OCI-LY7 (cell line): ENCODE results near the gene EXOC1L.

ENCODE experiments used
- CTCF ChIP-seq: fragments of 200-600 bp; sonication (generic); conservative IDR thresholded peaks from 2 replicates; pipeline ENCODE4 v1.5.1; 2014; ENCODE audit warnings: mild to moderate bottlenecking, antibody characterized with exemption, low read length, moderate library complexity, mixed read lengths
- EZH2phosphoT487 ChIP-seq: fragments of 200-600 bp; sonication (generic); IDR thresholded peaks from 2 replicates; pipeline ENCODE4 v1.6.1; 2018; ENCODE audit warnings: low read depth, borderline replicate concordance, mild to moderate bottlenecking, mixed run types, antibody characterized with exemption, low read length, moderate library complexity, mixed read lengths

- no peak for TF ChIP-seq CTCF
- TF ChIP-seq EZH2phosphoT487, result no peak
Observed at GRCh38 chr4:55830048-55830447, 10.5 kb downstream of the EXOC1L start.
